ENCODE results near the gene ARHGDIA.

The ARHGDIA gene

DNA sequence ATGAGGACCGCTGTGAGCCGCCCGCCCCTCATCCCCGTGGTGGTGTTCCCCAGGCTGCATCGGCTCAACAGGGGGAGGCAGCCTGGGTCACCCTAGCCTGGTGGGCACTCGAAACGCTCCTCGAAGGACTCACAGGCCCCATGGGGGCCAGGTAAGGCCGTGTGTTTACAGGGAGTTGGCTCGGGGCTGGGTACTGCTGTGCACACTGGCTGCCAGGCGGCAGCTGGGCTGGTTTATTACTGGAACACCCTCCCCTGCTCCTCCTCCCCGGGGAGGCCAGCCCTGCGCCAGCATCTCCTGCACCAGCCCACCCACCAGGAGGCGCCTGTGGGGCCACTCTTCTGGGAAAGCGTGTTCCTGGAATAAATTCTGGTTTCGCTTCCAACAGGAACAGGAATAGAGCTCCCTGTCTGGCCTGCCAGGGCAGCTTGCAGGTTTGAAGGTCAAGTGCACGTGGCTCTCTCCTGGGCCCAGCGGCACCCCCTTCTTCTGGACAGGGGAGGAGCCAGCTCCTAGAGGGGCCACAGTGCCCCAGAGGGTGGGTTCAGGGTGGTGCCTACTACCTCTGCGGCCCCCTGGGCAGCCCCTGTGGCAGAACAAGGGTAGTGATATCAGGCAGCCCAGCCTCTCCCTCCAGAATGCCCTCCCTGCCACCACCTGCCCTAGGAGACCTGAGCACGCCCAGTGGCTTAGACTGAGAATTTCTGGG, 49.4 kb downstream of the ARHGDIA start:
- DNase-seq = peak; percentile 73 to 90

DNA sequence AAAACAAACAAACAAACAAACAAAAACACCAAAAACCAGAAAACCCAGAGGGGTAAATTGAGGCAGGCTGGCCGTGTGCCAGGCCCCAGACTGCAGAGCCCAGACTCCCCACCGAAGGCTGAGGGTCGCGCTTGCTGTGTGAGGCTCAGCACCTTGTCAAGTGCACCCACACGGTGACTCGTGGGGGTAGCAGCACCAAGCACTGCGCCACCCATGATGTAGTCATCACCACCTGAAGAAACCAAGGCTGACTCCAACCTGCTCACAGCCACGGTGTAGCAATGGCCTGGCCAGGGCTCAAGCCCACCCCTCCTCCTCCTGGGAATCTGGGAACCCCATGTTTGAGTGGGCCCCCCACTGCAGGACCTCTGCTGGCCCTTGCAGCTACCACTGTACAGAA, 50.0 kb downstream of the ARHGDIA start:
- no peak for DNase-seq

DNA sequence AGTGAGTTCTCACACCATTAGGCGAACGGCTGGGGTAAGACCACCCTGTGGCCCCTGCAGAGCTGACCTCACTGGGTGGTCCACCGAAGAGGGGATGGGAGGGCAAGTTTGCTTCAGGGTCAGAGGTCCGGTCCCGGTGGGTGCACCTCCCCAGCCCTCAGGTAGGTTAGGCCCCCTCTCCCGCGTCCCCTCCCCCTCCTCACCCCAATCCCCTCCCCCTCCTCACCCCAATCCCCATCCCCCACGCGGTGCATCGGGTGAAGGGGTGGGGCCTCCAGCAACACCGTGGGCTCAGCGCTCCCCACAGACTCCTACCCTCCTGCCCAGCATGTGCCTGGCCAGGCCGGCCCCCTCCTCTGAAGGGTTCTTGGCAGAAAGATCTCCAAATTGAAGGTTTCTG, 51.4 kb downstream of the ARHGDIA start:
- no peak for DNase-seq

DNA sequence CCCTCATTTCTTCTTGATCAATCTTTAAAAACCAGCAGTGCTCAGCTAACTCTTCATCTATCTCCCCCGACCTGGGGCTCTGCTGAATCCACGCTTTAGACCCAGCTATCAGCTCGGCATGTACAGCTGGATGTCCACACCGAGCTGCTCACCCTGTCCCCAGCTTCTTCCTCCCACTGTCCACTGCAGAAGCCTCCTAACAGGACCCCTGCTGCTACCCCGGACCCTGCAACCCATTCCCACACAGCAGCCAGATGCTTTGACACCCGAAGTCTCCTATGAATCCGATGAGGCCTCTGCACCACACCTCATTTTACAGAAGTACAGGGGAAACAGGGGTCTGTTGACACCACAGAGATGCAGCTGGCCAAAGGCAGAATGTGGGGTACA, 53.4 kb downstream of the ARHGDIA start:
- no peak for DNase-seq
